GM19395 (cell line): ENCODE measurements around the gene SMPD3.

ENCODE experiments used
- ATAC-seq: cut with Tn5 transposase; IDR thresholded peaks from one replicate; pipeline ENCODE4 v1.9.1; 2021; ENCODE audit warnings: mild to moderate bottlenecking, moderate library complexity; ENCODE audit not compliant: unreplicated experiment

Gene SMPD3

GRCh38 chr16:68408428-68408827 lies 39.9 kb downstream of the SMPD3 start:
- ATAC-seq, result no peak

GRCh38 chr16:68406458-68407152 lies 41.7 kb downstream of the SMPD3 start:
- no peak for ATAC-seq

- no peak for ATAC-seq
These were observed 43.5 kb downstream of the SMPD3 start for GRCh38 chr16:68404736-68405345.

GRCh38 chr16:68403704-68404103 lies 44.6 kb downstream of the SMPD3 start:
- ATAC-seq, result no peak

- ATAC-seq, result no peak
These were observed 45.1 kb downstream of the SMPD3 start for GRCh38 chr16:68403177-68403576.

- no peak for ATAC-seq
These were observed 45.6 kb downstream of the SMPD3 start for GRCh38 chr16:68402748-68403040.

- ATAC-seq, result no peak
These were observed 46.2 kb downstream of the SMPD3 start for GRCh38 chr16:68401871-68402747.

- no peak for ATAC-seq
These were observed 47.3 kb downstream of the SMPD3 start for GRCh38 chr16:68400924-68401460.

- ATAC-seq, result no peak
These were observed 48.0 kb downstream of the SMPD3 start for GRCh38 chr16:68400083-68400923.

GRCh38 chr16:68399456-68399855 lies 48.9 kb downstream of the SMPD3 start:
- no peak for ATAC-seq

- ATAC-seq, result no peak
These were observed 50.6 kb downstream of the SMPD3 start for GRCh38 chr16:68397710-68398201.

GRCh38 chr16:68396481-68396880 lies 51.8 kb downstream of the SMPD3 start:
- ATAC-seq, result no peak

- ATAC-seq, result no peak
These were observed 52.5 kb downstream of the SMPD3 start for GRCh38 chr16:68395815-68396214.

GRCh38 chr16:68395167-68395786 lies 53.0 kb downstream of the SMPD3 start:
- no peak for ATAC-seq

- no peak for ATAC-seq
These were observed 55.0 kb downstream of the SMPD3 start for GRCh38 chr16:68393333-68393732.

- ATAC-seq, result no peak
These were observed 58.4 kb downstream of the SMPD3 start for GRCh38 chr16:68389750-68390371.

- ATAC-seq, result no peak
These were observed 59.3 kb downstream of the SMPD3 start for GRCh38 chr16:68389006-68389405.

GRCh38 chr16:68388124-68388523 lies 60.2 kb downstream of the SMPD3 start:
- no peak for ATAC-seq

- no peak for ATAC-seq
These were observed 61.0 kb downstream of the SMPD3 start for GRCh38 chr16:68387301-68387700.

GRCh38 chr16:68386628-68387027 lies 61.7 kb downstream of the SMPD3 start:
- ATAC-seq, result no peak
